ENCODE measurements around the gene IRF7.
"Not testable (repeated sequence)": the region's sequence is repeated elsewhere in the genome, so short reads cannot be mapped to it uniquely, and the experiment has no call there.

Gene IRF7

GRCh38 chr11:615504-616319 is at the start of gene IRF7:
Gene IRF7 (minus strand): TSS chr11:615950. CDS start chr11:615364, 586 bp downstream.
- in situ Hi-C loops (cut with HindIII; ENCODE audit: low sequenced_read_pairs): no loop called here

- in situ Hi-C loops (cut with HindIII; ENCODE audit: low sequenced_read_pairs): loop anchor here (25.0 kb wide), 1 partner anchor 97 kb away; no protein-coding TSS in a partner anchor
These were observed 49.4 kb upstream of the IRF7 start for GRCh38 chr11:665062-665703.

- in situ Hi-C loops (cut with HindIII; ENCODE audit: low sequenced_read_pairs): loop anchor here (25.0 kb wide), 1 partner anchor 100 kb away; no protein-coding TSS in a partner anchor
These were observed 47.0 kb upstream of the IRF7 start for GRCh38 chr11:662689-663274.

GRCh38 chr11:660681-661444 is 45.1 kb upstream of the IRF7 start:
- in situ Hi-C loops (cut with HindIII; ENCODE audit: low sequenced_read_pairs): loop anchor here (25.0 kb wide), 1 partner anchor 101 kb away; no protein-coding TSS in a partner anchor

- in situ Hi-C loops (cut with HindIII; ENCODE audit: low sequenced_read_pairs): loop anchor here (25.0 kb wide), 1 partner anchor 102 kb away; no protein-coding TSS in a partner anchor
These were observed 44.5 kb upstream of the IRF7 start for GRCh38 chr11:660281-660680.

GRCh38 chr11:659532-660085 is 43.9 kb upstream of the IRF7 start:
- in situ Hi-C loops (cut with HindIII; ENCODE audit: low sequenced_read_pairs): loop anchor here (25.0 kb wide), 1 partner anchor 103 kb away; no protein-coding TSS in a partner anchor

GRCh38 chr11:657691-658126 is 42.0 kb upstream of the IRF7 start:
- in situ Hi-C loops (cut with HindIII; ENCODE audit: low sequenced_read_pairs): loop anchor here (25.0 kb wide), 1 partner anchor 105 kb away; no protein-coding TSS in a partner anchor

GRCh38 chr11:656866-657265 is 41.1 kb upstream of the IRF7 start:
- in situ Hi-C loops (cut with HindIII; ENCODE audit: low sequenced_read_pairs): loop anchor here (25.0 kb wide), 1 partner anchor 105 kb away; no protein-coding TSS in a partner anchor

- in situ Hi-C loops (cut with HindIII; ENCODE audit: low sequenced_read_pairs): loop anchor here (25.0 kb wide), 1 partner anchor 106 kb away; no protein-coding TSS in a partner anchor
These were observed 40.7 kb upstream of the IRF7 start for GRCh38 chr11:656426-656825.

- in situ Hi-C loops (cut with HindIII; ENCODE audit: low sequenced_read_pairs): loop anchor here (25.0 kb wide), 1 partner anchor 107 kb away; no protein-coding TSS in a partner anchor
These were observed 39.4 kb upstream of the IRF7 start for GRCh38 chr11:655036-655726.

- in situ Hi-C loops (cut with HindIII; ENCODE audit: low sequenced_read_pairs): loop anchor here (25.0 kb wide), 1 partner anchor 108 kb away; no protein-coding TSS in a partner anchor
These were observed 38.7 kb upstream of the IRF7 start for GRCh38 chr11:654444-654843.

- in situ Hi-C loops (cut with HindIII; ENCODE audit: low sequenced_read_pairs): loop anchor here (25.0 kb wide), 1 partner anchor 108 kb away; no protein-coding TSS in a partner anchor
These were observed 38.1 kb upstream of the IRF7 start for GRCh38 chr11:653837-654236.

- in situ Hi-C loops (cut with HindIII; ENCODE audit: low sequenced_read_pairs): loop anchor here (25.0 kb wide), 1 partner anchor 109 kb away; no protein-coding TSS in a partner anchor
These were observed 37.4 kb upstream of the IRF7 start for GRCh38 chr11:653136-653535.

GRCh38 chr11:650482-650881 is 34.7 kb upstream of the IRF7 start:
- in situ Hi-C loops (cut with HindIII; ENCODE audit: low sequenced_read_pairs): loop anchor here (25.0 kb wide), 1 partner anchor 112 kb away; no protein-coding TSS in a partner anchor

GRCh38 chr11:647672-648158 is 32.0 kb upstream of the IRF7 start:
- in situ Hi-C loops (cut with HindIII; ENCODE audit: low sequenced_read_pairs): not testable (repeated sequence)

- in situ Hi-C loops (cut with HindIII; ENCODE audit: low sequenced_read_pairs): no loop called here
These were observed 30.5 kb upstream of the IRF7 start for GRCh38 chr11:646214-646613.

GRCh38 chr11:645536-645935 is 29.8 kb upstream of the IRF7 start:
- in situ Hi-C loops (cut with HindIII; ENCODE audit: low sequenced_read_pairs): no loop called here

GRCh38 chr11:643849-644738 is 28.3 kb upstream of the IRF7 start:
- in situ Hi-C loops (cut with HindIII; ENCODE audit: low sequenced_read_pairs): no loop called here
